IgD-negative memory B cell (primary cell): ENCODE measurements around the gene DOCK6. TPM values are rescaled to one million over a fixed set of nuclear protein-coding genes. Genes with fewer than 3 reads are reported as not detected.
"Not testable (repeated sequence)": the region's sequence is repeated elsewhere in the genome, so short reads cannot be mapped to it uniquely, and the experiment has no call there.

ENCODE experiments used
- H3K27ac Mint-ChIP-seq, 3 donors: one replicate each; pipeline ENCODE4 v1.8.0; 2020 to 2022; ENCODE audit warnings: mild to moderate bottlenecking in 3 of 3, mixed read lengths in 3 of 3, moderate library complexity in 1 of 3
- H3K27me3 Mint-ChIP-seq: one replicate; pipeline ENCODE4 v1.8.0; 2021; ENCODE audit warnings: mixed read lengths
- H3K36me3 Mint-ChIP-seq: one replicate; pipeline ENCODE4 v1.8.0; 2020; ENCODE audit warnings: mild to moderate bottlenecking, mixed read lengths
- H3K4me1 Mint-ChIP-seq, 3 donors: one replicate each; pipeline ENCODE4 v1.8.0; 2020 to 2022; ENCODE audit warnings: mixed read lengths in 3 of 3, mild to moderate bottlenecking in 1 of 3
- H3K4me3 Mint-ChIP-seq, 4 donors: one replicate each; pipeline ENCODE4 v1.8.0; 2020 to 2022; ENCODE audit warnings: mild to moderate bottlenecking in 4 of 4, mixed read lengths in 4 of 4, moderate library complexity in 3 of 4
- H3K9me3 Mint-ChIP-seq, 3 donors: one replicate each; pipeline ENCODE4 v1.8.0; 2020 to 2021; ENCODE audit warnings: mixed read lengths in 3 of 3, mild to moderate bottlenecking in 1 of 3
- polyA plus RNA-seq: library from polyadenylated mRNA; unstranded; fragments of 300-500 nt; fragmentation: Illumina TruSeq; gene quantifications from one replicate; pipeline ENCODE4 v1.2.3, GENCODE V29; 2021

DOCK6 gene
- polyA plus RNA-seq, 1 donor from 2014 or later, result 1.6 TPM

DNA sequence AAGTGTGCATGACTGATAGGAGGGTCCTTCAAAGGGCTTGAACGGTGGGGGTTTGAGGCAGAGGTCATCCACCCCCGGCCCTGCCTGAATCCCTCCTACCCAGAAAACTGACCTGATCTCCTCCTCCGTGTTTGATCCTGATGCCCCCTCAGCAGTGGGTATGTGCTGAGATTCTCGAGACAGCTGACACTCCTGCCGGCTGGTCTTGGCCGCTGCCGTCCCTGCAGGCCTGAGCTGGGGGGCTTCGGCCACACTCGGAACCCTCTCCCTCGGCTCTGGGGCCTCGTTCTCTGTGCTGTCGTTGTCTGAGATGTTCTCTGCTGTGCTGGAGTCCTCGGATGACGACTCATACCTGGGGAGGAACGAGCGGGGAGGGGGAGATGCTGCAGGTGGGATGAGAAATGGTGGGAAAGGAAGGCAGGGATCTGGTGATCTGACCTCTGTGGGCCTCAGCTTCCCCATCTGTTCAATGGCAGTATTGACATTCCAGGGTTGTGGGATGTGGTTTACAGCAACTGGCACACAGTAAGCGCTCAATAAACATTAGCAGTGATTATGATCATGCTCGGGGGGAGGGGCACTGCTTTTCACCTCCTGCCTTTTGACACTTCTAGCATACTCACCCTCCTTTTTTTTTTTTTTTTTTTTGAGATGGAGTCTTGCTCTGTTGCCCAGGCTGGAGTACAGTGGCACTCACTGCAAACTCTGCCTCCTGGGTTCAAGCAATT is 85.7 kb downstream of the DOCK6 start:
- peaks cover 9 to 12% (median 11%) of the 10 kb centered on the region in 3 donors for H3K4me1 Mint-ChIP-seq
- no peaks in the 10 kb centered on the region for H3K9me3 Mint-ChIP-seq
- peaks cover 18% of the 10 kb centered on the region for H3K27me3 Mint-ChIP-seq
- H3K36me3 Mint-ChIP-seq, result no peaks in the 10 kb centered on the region
- H3K27ac Mint-ChIP-seq, result peak overlapping the region in 1 of 3 donors; percentile 63
- H3K4me3 Mint-ChIP-seq, result no peak overlapping the region

DNA sequence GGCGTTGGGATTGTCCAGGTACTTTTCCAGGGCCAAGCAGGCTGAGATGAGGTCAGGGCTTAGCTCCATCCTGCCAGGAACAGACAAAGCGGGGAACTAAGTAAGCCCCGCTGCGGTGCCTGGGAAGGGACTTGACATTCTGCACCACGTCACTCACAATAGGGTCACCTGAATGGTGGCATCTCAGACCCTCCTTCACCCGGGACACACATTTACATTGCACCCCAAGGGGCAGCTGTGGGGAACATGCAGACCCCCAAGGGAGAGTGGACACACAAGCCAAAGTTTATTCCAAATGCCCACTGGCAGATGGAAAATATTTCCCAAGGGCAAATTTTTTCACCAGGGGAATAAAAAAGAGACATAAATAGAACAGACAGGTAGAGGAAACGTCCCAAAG is 86.4 kb downstream of the DOCK6 start:
- Mint-ChIP-seq H3K4me3 (no peak overlapping the region), H3K27ac (no peak overlapping the region), H3K36me3 (no peaks in the 10 kb centered on the region), H3K4me1 (peaks cover 9 to 12% (median 11%) of the 10 kb centered on the region in 3 donors), H3K27me3 (peaks cover 18% of the 10 kb centered on the region), H3K9me3 (no peaks in the 10 kb centered on the region)

DNA sequence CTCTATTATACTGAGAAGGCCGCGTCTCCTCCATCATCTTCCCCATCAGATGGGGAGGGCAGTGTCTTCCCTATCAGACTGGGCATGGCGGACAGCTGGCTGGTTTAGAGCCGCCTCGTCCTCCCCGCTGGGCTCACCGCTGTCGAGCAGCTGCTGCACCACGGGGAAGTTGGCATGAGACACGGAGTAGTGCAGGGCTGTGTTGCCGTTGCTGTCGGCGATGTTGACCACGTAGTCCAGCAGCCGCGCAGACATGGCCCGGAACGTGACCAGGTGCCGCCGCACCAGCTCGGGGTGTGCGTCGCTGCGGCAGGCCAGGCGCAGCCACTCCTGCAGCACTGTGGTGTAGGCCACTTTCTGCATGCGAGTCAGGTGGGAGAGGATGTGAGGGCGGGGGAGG is 88.0 kb downstream of the DOCK6 start:
- no peak overlapping the region for H3K4me3 Mint-ChIP-seq
- no peaks in the 10 kb centered on the region for H3K9me3 Mint-ChIP-seq

DNA sequence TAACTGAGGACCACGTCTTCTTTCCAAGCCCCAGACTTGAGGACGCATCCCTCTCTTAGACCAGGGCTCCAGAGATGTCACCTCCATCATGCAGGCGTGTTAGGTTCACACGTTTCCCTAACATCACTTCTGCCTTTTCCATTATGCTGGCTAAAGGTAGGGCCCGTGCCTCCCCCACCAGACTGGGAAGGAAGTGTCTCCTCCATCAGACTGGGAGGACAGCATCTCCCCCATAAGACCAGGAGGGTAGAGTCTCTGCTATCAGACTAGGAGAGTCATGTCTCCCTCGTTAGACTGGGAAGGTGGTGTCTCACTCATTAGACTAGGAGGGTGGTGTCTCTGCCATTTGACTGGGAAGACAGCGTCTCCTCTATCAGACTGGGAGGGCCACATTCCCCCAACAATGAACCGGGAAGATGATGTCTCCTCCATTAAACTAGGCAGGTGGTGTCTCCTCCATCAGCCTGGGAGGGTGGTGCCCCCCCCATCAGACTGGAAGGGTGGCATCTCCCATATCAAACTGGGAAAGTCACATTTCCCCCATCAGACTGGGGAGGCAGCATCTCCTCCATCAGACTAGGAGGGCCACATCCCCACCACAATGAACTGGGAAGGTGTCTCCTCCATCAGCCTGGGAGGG is 88.7 kb downstream of the DOCK6 start:
- Mint-ChIP-seq H3K4me3 (no peak overlapping the region), H3K27ac (no peak overlapping the region), H3K4me1 (peaks cover 0 to 2% (median 0%) of the 10 kb centered on the region in 3 donors), H3K27me3 (peaks cover 7% of the 10 kb centered on the region), H3K36me3 (no peaks in the 10 kb centered on the region), H3K9me3 (no peaks in the 10 kb centered on the region)

More for the DNA sequence above, 88.0 kb downstream of the DOCK6 start:
- Mint-ChIP-seq H3K36me3 (no peaks in the 10 kb centered on the region), H3K27ac (no peak overlapping the region), H3K4me1 (peaks cover 0 to 2% (median under 1%) of the 10 kb centered on the region in 3 donors), H3K27me3 (peaks cover 10% of the 10 kb centered on the region)

DNA sequence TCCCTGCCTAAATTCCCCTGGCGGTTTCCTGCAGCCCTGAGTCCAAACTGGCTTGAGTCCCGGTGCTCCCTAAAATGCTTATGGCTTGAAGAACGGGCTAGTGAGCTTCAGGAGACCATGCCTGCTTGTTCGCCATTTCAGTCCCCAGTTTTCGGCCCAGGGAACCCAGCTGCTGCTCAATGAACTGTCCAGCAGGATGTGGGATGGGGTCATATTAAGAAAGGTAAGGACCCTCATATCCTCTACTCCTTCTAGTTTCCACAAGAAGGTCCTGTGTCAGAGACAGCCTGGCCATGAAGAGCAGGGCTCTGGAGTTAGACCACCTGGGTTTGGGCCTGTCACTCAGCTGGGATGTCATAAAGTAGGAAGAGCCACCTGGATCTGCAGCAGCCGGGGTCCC is 89.7 kb downstream of the DOCK6 start:
- H3K4me1 Mint-ChIP-seq, result no peaks in the 10 kb centered on the region
- no peak overlapping the region for H3K4me3 Mint-ChIP-seq
- no peak overlapping the region for H3K27ac Mint-ChIP-seq
- H3K9me3 Mint-ChIP-seq, result no peaks in the 10 kb centered on the region
- H3K36me3 Mint-ChIP-seq, result no peaks in the 10 kb centered on the region
- peaks cover 3% of the 10 kb centered on the region for H3K27me3 Mint-ChIP-seq

DNA sequence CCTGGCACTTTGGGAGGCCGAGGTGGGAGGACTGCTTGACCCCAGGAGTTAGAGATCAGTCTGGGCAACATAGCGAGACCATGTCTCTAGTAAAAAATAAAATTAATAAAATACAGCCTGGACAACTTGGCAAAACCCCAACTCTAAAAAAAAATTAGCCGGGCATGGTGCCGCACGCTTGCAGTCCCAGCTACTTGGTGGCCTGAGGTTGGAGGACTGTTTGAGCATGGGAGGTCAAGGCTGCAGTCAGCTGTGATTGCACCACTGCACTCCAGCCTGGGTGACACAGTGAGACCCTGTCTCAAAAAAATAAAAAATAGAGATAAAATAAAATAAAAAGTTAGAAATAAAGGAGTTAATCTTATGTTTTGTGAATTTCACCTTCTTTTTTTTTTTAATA is 91.2 kb downstream of the DOCK6 start:
- Mint-ChIP-seq H3K9me3 (peaks cover 0 to 2% (median 0%) of the 10 kb centered on the region in 3 donors), H3K4me1 (no peaks in the 10 kb centered on the region), H3K36me3 (no peaks in the 10 kb centered on the region), H3K27me3 (peaks cover 5% of the 10 kb centered on the region), H3K27ac (no peak overlapping the region), H3K4me3 (no peak overlapping the region)

DNA sequence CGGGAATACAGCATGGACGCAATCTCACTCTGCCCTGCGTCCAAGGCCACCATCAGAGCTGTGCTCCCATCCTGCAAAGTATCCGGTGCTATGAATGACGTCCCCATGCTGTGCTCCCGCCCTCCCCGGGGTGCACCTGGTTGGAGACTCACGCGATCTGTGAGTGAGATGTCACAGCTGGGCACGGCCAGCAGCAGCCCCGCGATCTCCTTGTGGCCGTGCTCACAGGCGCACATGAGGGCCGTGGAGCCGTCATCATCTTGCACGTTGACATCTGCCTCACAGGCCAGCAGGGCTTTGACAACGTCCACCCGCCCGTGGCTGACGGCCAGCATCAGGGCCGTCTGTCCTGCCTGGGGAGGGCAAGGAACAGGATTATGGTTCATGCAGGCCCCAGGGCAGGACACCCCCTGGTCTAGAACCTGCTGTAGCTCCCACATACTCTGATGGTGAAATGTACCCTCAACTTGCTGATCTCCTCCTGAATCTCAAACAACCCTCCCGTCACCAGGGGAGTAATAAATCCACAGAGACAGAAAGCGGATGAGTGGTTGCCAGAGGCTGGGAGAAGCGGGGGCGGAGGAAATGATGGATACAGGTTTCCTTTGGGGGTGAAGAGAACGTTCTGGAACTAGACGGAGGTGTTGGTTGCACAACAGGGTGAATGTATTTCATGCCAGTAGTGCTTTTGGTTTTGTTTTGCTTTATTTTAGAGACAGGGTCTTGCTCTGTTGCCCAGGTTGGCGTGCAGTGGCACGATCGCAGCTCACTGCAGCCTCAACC is 92.2 kb downstream of the DOCK6 start:
- H3K9me3 Mint-ChIP-seq, result peaks cover 0 to 2% (median 0%) of the 10 kb centered on the region in 3 donors
- H3K27me3 Mint-ChIP-seq, result peaks cover 5% of the 10 kb centered on the region
- no peak overlapping the region for H3K27ac Mint-ChIP-seq
- H3K4me1 Mint-ChIP-seq, result no peaks in the 10 kb centered on the region
- H3K4me3 Mint-ChIP-seq, result no peak overlapping the region
- no peaks in the 10 kb centered on the region for H3K36me3 Mint-ChIP-seq

DNA sequence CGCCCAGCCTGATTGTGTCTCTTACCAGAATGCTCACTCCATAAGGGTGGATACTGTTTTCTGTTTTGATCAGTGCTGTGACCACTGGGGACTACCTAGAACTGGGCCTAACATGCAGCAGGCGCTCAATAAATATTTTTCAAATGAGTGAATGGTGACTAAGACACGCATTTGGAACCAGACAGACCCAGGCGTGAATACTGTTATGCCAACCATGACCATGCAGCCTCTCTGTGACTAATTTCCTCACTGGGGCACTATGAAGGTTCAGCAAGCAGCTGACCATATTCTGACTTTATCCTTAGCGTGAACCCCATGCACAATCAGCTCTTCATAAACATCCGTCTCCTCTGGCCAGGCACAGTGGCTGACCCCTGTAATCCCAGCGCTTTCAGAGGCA is 93.8 kb downstream of the DOCK6 start:
- Mint-ChIP-seq H3K4me1 (no peaks in the 10 kb centered on the region), H3K27me3 (peaks cover 5% of the 10 kb centered on the region), H3K27ac (no peak overlapping the region), H3K4me3 (no peak overlapping the region), H3K36me3 (no peaks in the 10 kb centered on the region), H3K9me3 (peaks cover 0 to 2% (median 0%) of the 10 kb centered on the region in 3 donors)

DNA sequence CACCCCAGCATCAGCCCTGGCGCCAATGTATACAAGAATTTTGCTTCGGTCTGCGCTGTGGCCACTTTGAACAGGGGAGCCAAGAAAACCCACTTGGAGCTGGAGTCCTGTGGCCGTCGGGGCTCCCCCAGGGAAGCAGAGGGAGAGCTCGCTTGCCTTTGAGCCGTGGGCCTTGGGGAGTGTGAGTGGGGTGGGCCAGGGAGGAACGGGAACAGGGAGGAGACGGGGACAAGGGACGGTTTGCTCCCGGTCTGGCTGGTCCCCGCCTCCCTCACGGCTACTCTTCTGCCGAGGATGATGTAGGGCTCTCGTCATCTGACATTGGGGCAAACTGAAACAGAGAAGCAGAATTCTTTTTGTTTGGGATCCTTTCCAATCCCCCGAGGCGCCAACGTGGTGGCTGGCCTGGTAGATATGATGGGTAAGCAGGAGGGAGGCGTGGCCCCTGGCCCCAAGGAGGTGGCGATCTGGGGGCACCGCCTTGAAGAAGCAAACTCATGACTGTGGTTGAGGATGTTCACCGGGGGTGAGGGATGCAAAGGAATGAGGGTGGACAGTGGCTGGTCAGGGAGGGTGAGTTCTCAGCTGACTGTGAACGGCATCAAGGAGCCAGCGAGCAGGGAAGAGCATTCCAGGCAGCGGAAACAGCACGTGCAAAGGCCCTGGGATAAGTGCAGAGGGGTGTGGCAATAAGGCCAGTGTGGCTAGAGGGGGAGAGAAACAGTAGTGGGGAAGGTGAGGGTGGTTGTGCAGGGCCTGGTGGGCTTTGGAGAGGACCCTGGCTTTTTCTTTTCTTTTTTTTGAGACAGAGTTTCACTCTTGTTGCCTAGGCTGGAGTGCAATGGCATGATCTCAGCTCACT is 95.8 kb downstream of the DOCK6 start:
- Mint-ChIP-seq H3K27me3 (peaks cover 5% of the 10 kb centered on the region), H3K4me3 (no peak overlapping the region), H3K9me3 (peaks cover 0 to 3% (median 0%) of the 10 kb centered on the region in 3 donors), H3K36me3 (no peaks in the 10 kb centered on the region), H3K4me1 (no peaks in the 10 kb centered on the region), H3K27ac (peak overlapping the region in 1 of 3 donors; percentile 77)

DNA sequence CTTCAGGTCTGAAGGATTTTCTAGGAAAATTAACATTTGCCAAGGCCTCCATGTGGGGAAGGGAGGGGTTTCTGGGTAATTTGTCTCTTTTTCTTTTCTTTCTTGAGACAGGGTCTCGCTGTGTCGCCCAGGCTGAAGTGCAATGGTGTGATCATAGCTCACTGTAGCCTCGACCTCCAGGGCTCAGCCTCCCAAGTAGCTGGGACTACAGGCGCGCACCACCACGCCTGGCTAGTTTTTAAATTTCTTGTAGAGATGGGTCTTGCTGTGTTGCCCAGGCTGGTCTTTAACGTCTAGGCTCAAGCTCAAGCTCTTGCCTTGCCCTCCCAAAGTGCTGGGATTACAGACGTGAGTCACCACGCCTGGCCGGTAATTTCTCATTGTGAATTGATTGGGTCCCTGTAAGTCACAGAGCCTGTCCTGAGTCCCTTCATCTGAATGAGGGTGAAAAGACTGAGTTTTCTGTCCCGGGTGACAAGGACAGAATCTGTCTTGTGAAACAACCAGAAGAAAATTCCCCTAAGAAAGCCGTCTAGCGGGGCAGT is 96.8 kb downstream of the DOCK6 start:
- no peak overlapping the region for H3K4me3 Mint-ChIP-seq
- no peak overlapping the region for H3K27ac Mint-ChIP-seq
- H3K9me3 Mint-ChIP-seq, result peaks cover 0 to 3% (median 0%) of the 10 kb centered on the region in 3 donors
- H3K27me3 Mint-ChIP-seq, result peaks cover 5% of the 10 kb centered on the region
- H3K36me3 Mint-ChIP-seq, result no peaks in the 10 kb centered on the region
- H3K4me1 Mint-ChIP-seq, result no peaks in the 10 kb centered on the region

DNA sequence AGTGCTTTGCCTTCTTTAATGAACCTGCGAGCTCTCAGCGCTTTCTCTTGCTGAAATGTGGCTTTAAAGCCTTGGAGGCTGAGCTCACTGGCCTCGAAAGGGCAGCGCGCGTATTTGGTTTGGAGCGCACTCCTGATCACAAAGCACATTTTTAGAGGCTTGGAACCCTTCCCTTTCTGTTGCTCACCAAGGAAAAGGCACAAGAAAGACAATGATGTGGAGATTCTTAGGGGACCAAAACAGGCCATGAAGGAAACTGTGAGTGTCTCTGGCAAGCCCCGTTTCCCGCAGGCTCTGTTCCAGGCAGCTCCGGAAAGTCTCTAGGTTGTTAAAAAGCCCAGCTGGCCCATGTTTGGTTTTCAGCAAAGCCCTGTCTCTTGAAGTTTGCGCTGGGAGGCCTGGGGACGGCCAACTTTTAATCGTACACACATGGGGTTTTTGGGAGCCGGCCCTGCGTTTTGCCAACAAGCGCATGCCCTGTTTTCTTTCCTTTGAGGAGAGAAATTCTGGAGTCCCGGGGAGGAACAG is 97.4 kb downstream of the DOCK6 start:
- H3K4me1 Mint-ChIP-seq, result no peaks in the 10 kb centered on the region
- peaks cover 4% of the 10 kb centered on the region for H3K27me3 Mint-ChIP-seq
- peaks cover 0 to 6% (median 0%) of the 10 kb centered on the region in 3 donors for H3K9me3 Mint-ChIP-seq
- H3K27ac Mint-ChIP-seq, result no peak overlapping the region
- H3K36me3 Mint-ChIP-seq, result no peaks in the 10 kb centered on the region
- H3K4me3 Mint-ChIP-seq, result no peak overlapping the region

DNA sequence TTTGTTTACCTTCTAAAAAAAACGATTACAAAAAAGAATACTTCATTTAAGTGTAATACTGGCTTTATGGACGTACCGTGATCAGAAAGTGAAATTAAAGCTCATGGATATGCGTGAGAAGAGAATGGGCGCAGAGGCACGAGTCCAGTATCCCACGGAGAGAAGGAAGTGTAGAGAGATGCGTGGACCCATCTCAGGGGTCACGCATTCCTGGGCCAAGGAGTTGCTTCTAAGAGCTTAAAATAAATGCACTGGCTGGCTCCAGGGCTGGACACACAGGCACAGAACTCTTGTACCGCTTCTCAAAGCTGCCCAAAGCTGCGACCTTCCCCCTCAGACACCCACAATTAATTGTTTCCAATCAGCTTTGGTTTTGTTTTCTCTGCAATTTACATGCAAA is 98.0 kb downstream of the DOCK6 start:
- no peaks in the 10 kb centered on the region for H3K4me1 Mint-ChIP-seq

DNA sequence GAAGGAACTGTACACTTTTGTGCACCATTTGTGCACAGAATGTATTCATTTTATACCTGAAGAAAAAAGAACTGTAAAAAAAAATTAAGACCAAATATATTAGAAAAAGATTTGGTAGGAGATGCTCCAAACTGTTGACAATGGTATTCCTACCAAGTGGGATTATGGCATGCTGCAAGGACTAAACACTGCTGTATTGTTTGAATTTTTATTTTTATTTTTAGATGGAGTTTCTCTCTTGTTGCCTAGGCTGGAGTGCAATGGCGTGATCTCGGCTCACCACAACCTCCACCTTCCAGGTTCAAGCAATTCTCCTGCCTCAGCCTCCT is 101.9 kb downstream of the DOCK6 start:
- H3K36me3 Mint-ChIP-seq, H3K9me3 Mint-ChIP-seq, H3K27ac Mint-ChIP-seq, H3K27me3 Mint-ChIP-seq, H3K4me3 Mint-ChIP-seq, H3K4me1 Mint-ChIP-seq: not testable (repeated sequence)

More for the DNA sequence above, 98.0 kb downstream of the DOCK6 start:
- Mint-ChIP-seq H3K36me3 (no peaks in the 10 kb centered on the region), H3K27me3 (peaks cover 2% of the 10 kb centered on the region), H3K27ac (no peak overlapping the region), H3K9me3 (peaks cover 0 to 6% (median 2%) of the 10 kb centered on the region in 3 donors), H3K4me3 (no peak overlapping the region)
